Breast epithelium (tissue), 4 donors: Measurements from ENCODE around the gene PDE6A. TPM values are rescaled to one million over a fixed set of nuclear protein-coding genes. Genes with fewer than 3 reads are reported as not detected.
A peak's percentile ranks its signal among the peaks of the same experiment; 100 is the strongest.

Experiments
- DNase-seq, 2 donors: peaks; one replicate each; pipeline ENCODE4 v3.0.0-alpha.2; 2019; ENCODE audit warnings: low spot score in 2 of 2
- H3K27ac ChIP-seq, 2 donors: fragments of 200-600 bp; sonication (generic) in 1 of 2; one replicate each; pipeline ENCODE4 v1.5.1; 2016 to 2019; ENCODE audit warnings: mild to moderate bottlenecking in 1 of 2
- H3K27me3 ChIP-seq, 2 donors: fragments of 200-600 bp; sonication (generic) in 1 of 2; one replicate each; pipeline versions ENCODE4 v1.5.1 to v1.6.0; 2017 to 2019; ENCODE audit warnings: control low read depth in 1 of 2, mild to moderate bottlenecking in 1 of 2
- H3K36me3 ChIP-seq: fragments of 200-600 bp; one replicate; pipeline ENCODE4 v1.5.1; 2019
- H3K4me1 ChIP-seq, 2 donors: fragments of 200-600 bp; sonication (generic); one replicate each; pipeline ENCODE4 v1.5.1; 2016 to 2019; ENCODE audit warnings: control low read depth in 1 of 2
- H3K4me3 ChIP-seq, 3 donors: fragments of 200-600 bp; sonication (generic); 1 replicate in 2 of 3; 2 replicates in 1 of 3; pipeline ENCODE4 v1.5.1; 2016 to 2019; ENCODE audit warnings: mild to moderate bottlenecking in 3 of 3, moderate library complexity in 2 of 3
- H3K9me3 ChIP-seq, 2 donors: fragments of 200-600 bp; sonication (generic) in 1 of 2; one replicate each; pipeline ENCODE4 v1.5.1; 2016 to 2019; ENCODE audit warnings: control low read depth in 1 of 2
- POLR2A ChIP-seq: fragments of 450-650 bp; IDR thresholded peaks from one replicate; pipeline ENCODE4 v1.6.1; 2016; ENCODE audit warnings: antibody characterized with exemption, mild to moderate bottlenecking, moderate library complexity
- POLR2AphosphoS5 ChIP-seq, 3 donors: sonication (generic); formaldehyde crosslinking; IDR thresholded peaks; one replicate each; pipeline ENCODE4 v1.6.1; 2017; ENCODE audit warnings: antibody characterized with exemption in 3 of 3
- intact Hi-C: fragments of 100-400 bp; cut with DNase I; formaldehyde crosslinking; loops from one replicate; pipeline ENCODE4 v1.15.1; 2023; ENCODE audit warnings: low total_unique reads
- total RNA-seq, 3 donors: library from RNA; depleted of rRNA; stranded (reverse); fragments of >200 nt; gene quantifications; one replicate each; pipeline ENCODE4 v1.1.0, GENCODE V29; 2016
- TF ChIP-seq, protein P1 (sequence below), 3 donors: fragments of 450-650 bp; IDR thresholded peaks; one replicate each; pipeline ENCODE4 v1.5.1; 2016 to 2017; ENCODE audit warnings: antibody characterized with exemption in 3 of 3, mild to moderate bottlenecking in 3 of 3, moderate library complexity in 3 of 3

The PDE6A gene
- total RNA-seq, 3 donors from 2014 or later: under 0.01 to 0.15 TPM; not detected in 1

DNA sequence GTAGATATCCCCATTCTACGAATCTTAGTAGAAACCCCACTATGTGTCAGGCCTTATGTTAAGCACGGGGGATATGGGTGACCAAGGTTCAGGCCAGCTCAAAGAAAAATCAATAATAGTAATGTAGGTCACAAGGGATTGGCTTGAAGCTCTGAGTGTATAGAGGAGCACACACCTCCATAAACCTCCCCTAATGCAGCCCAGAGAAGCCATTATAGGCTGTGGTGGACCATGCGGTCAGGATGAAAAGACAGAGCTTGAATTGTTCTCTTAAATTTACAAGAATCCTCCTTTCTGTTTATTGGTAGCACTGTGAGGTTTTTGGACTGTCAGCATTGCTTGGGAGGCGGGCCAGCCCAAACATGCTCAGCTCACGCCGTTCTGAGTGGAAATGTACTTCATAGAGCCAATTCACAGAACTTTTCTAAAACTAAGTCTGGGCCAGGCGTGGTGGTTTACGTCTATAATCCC is 9.1 kb downstream of the PDE6A start:
- intact Hi-C loops: no loop called here
- Histone ChIP-seq H3K9me3 (no peaks in the 10 kb centered on the region), H3K4me3 (no peak overlapping the region), H3K27me3 (no peaks in the 10 kb centered on the region), H3K36me3 (no peaks in the 10 kb centered on the region), H3K27ac (peak overlapping the region; percentile 81 to 91), H3K4me1 (peaks cover 0 to 4% of the 10 kb centered on the region in 2 donors)
- TF ChIP-seq POLR2AphosphoS5 (IDR thresholded peaks at IDR 0.05) (peak in 1 of 3 donors; percentile 12), POLR2A (no peak)
- DNase-seq: peak in 1 of 2 donors; percentile 81

DNA sequence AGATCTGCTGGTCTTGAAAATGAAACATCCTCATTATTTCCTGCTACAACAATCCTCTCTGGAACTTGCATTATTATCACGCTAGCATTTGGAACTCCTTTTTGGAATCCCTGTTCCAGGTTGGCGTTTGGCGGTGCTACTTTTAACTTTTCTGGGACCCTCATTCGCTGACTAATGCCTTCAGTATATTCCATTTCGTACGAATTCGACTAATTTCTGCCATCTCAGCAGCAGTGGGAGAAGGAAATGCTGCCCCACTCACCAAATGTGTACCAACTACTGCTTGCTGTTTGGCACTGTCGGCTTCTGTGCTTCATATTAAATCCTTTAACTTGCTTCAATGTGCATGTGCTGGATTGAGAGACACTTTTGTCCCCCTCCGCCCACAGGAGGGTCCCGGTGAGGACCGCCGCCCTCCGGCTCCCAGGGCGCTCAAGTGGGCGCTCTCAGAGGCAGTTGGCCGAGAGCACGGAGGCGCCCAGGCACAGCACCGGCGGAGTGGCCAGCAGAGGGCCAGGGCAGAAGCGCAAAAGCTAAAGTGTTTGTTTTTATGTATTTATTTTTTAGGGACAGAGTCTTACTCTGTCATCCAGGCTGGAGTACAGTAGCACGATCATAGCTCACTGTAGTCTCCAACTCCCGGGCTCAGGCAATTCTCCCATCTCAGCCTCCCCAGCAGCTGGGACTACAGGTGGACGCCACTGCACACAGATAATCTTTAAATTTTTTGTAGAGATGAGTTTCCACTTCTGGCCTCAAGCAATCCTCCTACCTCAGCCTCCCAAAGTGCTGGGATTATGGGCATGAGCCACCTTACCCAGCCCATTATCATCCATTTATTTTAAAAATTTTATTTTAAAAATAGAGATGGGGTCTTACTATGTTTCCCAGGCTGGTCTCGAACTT is 11.9 kb downstream of the PDE6A start:
- intact Hi-C loops: no loop called here

DNA sequence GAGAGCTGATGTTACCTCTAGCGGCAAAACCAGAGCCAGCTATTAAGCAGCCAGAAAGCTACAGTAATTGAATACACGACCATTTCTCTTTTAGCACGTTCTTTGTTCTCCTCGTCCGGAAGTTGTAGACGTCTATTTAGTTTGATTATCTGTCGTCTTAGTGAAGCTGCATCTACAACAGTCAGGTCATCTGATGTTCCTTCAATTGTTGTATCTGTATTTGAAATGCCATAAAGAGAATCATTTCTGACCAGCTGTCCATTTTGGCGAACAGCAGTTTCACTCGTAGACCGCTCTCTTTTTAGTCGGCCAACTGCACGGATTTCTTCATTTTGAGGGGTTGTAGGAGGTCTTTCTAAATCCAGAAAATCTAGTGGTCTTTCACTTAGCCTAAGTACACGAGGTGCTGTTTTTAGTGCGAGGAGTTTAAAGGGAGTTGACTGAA is 12.6 kb downstream of the PDE6A start:
- TF ChIP-seq POLR2AphosphoS5 (IDR thresholded peaks at IDR 0.05) (no peak), POLR2A (no peak)
- TF ChIP-seq, protein P1, sequence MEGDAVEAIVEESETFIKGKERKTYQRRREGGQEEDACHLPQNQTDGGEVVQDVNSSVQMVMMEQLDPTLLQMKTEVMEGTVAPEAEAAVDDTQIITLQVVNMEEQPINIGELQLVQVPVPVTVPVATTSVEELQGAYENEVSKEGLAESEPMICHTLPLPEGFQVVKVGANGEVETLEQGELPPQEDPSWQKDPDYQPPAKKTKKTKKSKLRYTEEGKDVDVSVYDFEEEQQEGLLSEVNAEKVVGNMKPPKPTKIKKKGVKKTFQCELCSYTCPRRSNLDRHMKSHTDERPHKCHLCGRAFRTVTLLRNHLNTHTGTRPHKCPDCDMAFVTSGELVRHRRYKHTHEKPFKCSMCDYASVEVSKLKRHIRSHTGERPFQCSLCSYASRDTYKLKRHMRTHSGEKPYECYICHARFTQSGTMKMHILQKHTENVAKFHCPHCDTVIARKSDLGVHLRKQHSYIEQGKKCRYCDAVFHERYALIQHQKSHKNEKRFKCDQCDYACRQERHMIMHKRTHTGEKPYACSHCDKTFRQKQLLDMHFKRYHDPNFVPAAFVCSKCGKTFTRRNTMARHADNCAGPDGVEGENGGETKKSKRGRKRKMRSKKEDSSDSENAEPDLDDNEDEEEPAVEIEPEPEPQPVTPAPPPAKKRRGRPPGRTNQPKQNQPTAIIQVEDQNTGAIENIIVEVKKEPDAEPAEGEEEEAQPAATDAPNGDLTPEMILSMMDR (IDR thresholded peaks at IDR 0.05): no peak
- no peaks in the 10 kb centered on the region for H3K9me3 ChIP-seq
- intact Hi-C loops: no loop called here
- no peaks in the 10 kb centered on the region for H3K4me1 ChIP-seq
- DNase-seq: no peak
- H3K4me3 ChIP-seq: no peak overlapping the region
- no peaks in the 10 kb centered on the region for H3K36me3 ChIP-seq
- no peaks in the 10 kb centered on the region for H3K27me3 ChIP-seq
- H3K27ac ChIP-seq: no peak overlapping the region

More for the DNA sequence above, 11.9 kb downstream of the PDE6A start:
- no peaks in the 10 kb centered on the region for H3K27me3 ChIP-seq
- no peak overlapping the region for H3K27ac ChIP-seq
- no peaks in the 10 kb centered on the region for H3K36me3 ChIP-seq
- H3K4me3 ChIP-seq: no peak overlapping the region
- TF ChIP-seq, protein P1 (IDR thresholded peaks at IDR 0.05): peak in 1 of 3 donors; percentile 32
- TF ChIP-seq POLR2A: no peak
- no peaks in the 10 kb centered on the region for H3K9me3 ChIP-seq
- H3K4me1 ChIP-seq: no peaks in the 10 kb centered on the region
- DNase-seq: no peak

DNA sequence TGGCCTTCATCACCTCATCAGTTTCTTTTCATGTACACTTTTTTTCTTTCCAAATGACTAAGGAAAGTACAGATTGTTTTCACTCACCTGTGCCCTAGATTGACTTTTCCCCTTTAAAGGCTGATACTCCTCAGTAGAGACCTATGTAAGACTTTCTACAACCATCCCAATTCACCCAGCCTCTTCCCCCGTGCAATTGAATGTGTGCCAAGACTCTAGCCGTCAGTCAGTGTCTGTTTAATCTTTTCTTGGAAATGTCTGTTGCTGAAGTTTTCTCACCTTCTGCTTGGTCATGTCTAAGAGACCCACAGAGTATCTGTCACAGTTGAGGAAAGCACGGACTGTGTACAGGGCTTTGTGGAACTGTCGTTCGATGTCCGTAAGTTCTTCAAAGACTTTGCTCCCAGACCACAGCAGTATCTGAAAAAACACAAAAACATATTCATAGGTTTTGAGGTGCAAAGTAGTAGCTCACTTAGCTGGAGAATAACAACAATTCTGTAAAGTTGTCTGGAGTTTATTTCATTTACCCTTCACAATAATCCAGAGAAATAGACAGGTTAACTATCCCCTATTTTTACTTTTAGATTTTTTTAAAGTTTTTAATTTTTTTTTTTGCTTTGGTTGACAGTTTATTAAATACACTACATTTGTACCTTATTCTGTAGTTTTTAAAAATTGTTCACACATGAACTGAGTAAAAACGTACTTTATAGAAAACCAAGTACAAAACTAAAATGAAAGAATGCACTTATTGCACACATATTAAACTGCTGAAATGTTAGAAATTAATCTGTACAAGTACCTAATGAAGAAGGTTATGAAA is 13.6 kb downstream of the PDE6A start:
- Histone ChIP-seq H3K27ac (peak overlapping the region in 1 of 2 donors; percentile 66), H3K9me3 (no peaks in the 10 kb centered on the region), H3K36me3 (no peaks in the 10 kb centered on the region), H3K4me1 (no peaks in the 10 kb centered on the region), H3K4me3 (no peak overlapping the region), H3K27me3 (no peaks in the 10 kb centered on the region)
- DNase-seq: no peak
- TF ChIP-seq, protein P1 (IDR thresholded peaks at IDR 0.05): no peak
- TF ChIP-seq POLR2A (no peak), POLR2AphosphoS5 (IDR thresholded peaks at IDR 0.05) (no peak)
- intact Hi-C loops: no loop called here

DNA sequence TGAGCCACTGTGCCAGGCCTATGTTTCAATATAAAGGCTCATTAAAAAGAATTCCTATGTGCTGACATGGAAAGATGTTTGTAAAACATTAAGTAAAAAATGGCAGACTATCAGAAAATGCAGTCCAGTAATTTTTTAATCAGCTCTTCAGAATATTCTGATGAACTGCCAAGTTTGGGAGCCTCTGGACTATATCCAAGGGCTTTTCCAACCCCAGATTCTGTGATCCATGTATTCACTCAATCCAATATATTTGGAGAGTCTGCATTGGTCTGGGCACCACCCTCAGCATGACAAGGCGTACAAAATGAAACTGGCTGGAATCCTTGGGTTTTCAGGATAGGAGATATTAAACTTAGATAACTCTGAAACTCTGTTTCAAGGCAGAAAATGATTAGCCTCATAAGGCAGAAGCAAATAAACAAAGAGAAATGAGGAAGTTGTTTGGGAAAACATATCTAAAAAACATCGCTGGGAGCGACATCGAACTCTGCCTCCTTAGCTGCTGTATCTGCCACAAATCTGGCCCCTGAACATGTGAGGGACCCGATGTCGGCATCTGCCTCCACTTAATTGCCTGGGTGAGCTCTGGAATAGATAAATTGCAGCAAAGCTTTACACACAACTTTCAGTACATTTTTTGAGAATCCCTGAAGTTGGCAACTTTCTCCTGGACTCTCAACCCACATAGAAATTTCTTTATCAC is 14.4 kb downstream of the PDE6A start:
- no peak for DNase-seq
- intact Hi-C loops: no loop called here
- no peaks in the 10 kb centered on the region for H3K27me3 ChIP-seq
- peak overlapping the region in 1 of 2 donors; percentile 66 for H3K27ac ChIP-seq
- H3K4me3 ChIP-seq: peak overlapping the region; percentile 20 to 37 (median 29)
- no peaks in the 10 kb centered on the region for H3K4me1 ChIP-seq
- no peaks in the 10 kb centered on the region for H3K9me3 ChIP-seq
- H3K36me3 ChIP-seq: no peaks in the 10 kb centered on the region
- TF ChIP-seq, protein P1 (IDR thresholded peaks at IDR 0.05): no peak
- TF ChIP-seq POLR2A (no peak), POLR2AphosphoS5 (IDR thresholded peaks at IDR 0.05) (no peak)
